HepG2 (cell line): Measurements from ENCODE around the gene TRIAP1. TPM values are rescaled to one million over a fixed set of nuclear protein-coding genes. Genes with fewer than 3 reads are reported as not detected.

Source experiments
- BCLAF1 ChIP-seq: fragments of 450-650 bp; IDR thresholded peaks from 2 replicates; pipeline ENCODE4 v1.6.1; 2017; ENCODE audit warnings: mild to moderate bottlenecking
- GPN1 ChIP-seq: sonication (generic); formaldehyde crosslinking; IDR thresholded peaks from 2 replicates; pipeline ENCODE4 v1.5.1; 2020; ENCODE audit warnings: missing genetic modification reagents, borderline replicate concordance
- KDM6A ChIP-seq: IDR thresholded peaks from 2 replicates; pipeline ENCODE4 v1.6.1; 2016; ENCODE audit warnings: low read depth
- MZF1 ChIP-seq: sonication (generic); formaldehyde crosslinking; IDR thresholded peaks from 2 replicates; pipeline ENCODE4 v1.8.1; 2023; ENCODE audit warnings: mild to moderate bottlenecking, missing genetic modification reagents, borderline replicate concordance
- ONECUT2 ChIP-seq: sonication (generic); formaldehyde crosslinking; IDR thresholded peaks from 2 replicates; pipeline ENCODE4 v1.4.0; 2020; ENCODE audit warnings: missing genetic modification reagents
- PHF8 ChIP-seq: sonication (generic); formaldehyde crosslinking; IDR thresholded peaks from 2 replicates; pipeline ENCODE4 v1.5.0; 2020; ENCODE audit warnings: missing genetic modification reagents
- SNAPC4 ChIP-seq: sonication (generic); formaldehyde crosslinking; IDR thresholded peaks from 2 replicates; pipeline ENCODE4 v1.4.0; 2020; ENCODE audit warnings: mild to moderate bottlenecking, missing genetic modification reagents
- ZBTB4 ChIP-seq: sonication (generic); formaldehyde crosslinking; IDR thresholded peaks from 2 replicates; pipeline ENCODE4 v1.4.0; 2020; ENCODE audit warnings: missing genetic modification reagents, mild to moderate bottlenecking, borderline replicate concordance
- ZMAT5 ChIP-seq: sonication (generic); formaldehyde crosslinking; IDR thresholded peaks from 2 replicates; pipeline ENCODE4 v1.5.0; 2020; ENCODE audit warnings: mild to moderate bottlenecking, low read depth, missing genetic modification reagents, borderline replicate concordance
- ZNF142 ChIP-seq: sonication (generic); formaldehyde crosslinking; IDR thresholded peaks from 2 replicates; pipeline ENCODE4 v1.4.0; 2020; ENCODE audit warnings: missing genetic modification reagents
- ZNF343 ChIP-seq: sonication (generic); formaldehyde crosslinking; IDR thresholded peaks from 2 replicates; pipeline ENCODE4 v1.4.0; 2020; ENCODE audit warnings: mild to moderate bottlenecking, missing genetic modification reagents
- polyA plus RNA-seq, 8 experiments: library from polyadenylated mRNA; depleted of rRNA in 3 of 8; stranded (reverse) in 7 of 8; unstranded in 1 of 8; fragments of >200 nt; fragmentation: Illumina TruSeq in 4 of 8; extraction: Trizol in 4 of 8; gene quantifications; 2 replicates each; pipeline versions ENCODE4 v1.2.1 to v1.2.3, GENCODE V29; 2011 to 2016; ENCODE audit warnings: low read depth in 4 of 8, missing spikeins in 1 of 8, mixed read lengths in 1 of 8; ENCODE audit not compliant: insufficient read depth in 1 of 8
- total RNA-seq, 5 experiments: library from RNA; depleted of rRNA; stranded (reverse); fragments of >200 nt; fragmentation: Illumina TruSeq; extraction: Trizol; gene quantifications; 2 replicates each; pipeline ENCODE4 v1.2.3, GENCODE V29; 2016; ENCODE audit warnings: low read depth in 1 of 5

The TRIAP1 gene
- total and polyA plus RNA-seq, 2 of the 13 experiments (the other 11 are each of a cell fraction or from before 2014, with no cell fraction given) = 55.0 to 117 TPM

GRCh38 chr12:120465756-120466155 is 19.6 kb upstream of the TRIAP1 start (continued):
- TF ChIP-seq ZNF142 (CRISPR knock-in tag) (no peak), ZBTB4 (CRISPR knock-in tag) (no peak), KDM6A (no peak), PHF8 (no peak), GPN1 (CRISPR knock-in tag) (no peak), BCLAF1 (no peak), SNAPC4 (CRISPR knock-in tag) (no peak), ZNF343 (CRISPR knock-in tag) (no peak), ZMAT5 (CRISPR knock-in tag) (no peak), MZF1 (CRISPR knock-in tag) (no peak), ONECUT2 (CRISPR knock-in tag) (no peak)
